HepG2 (cell line): ENCODE measurements around the gene SERPINA3. TPM values are rescaled to one million over a fixed set of nuclear protein-coding genes. Genes with fewer than 3 reads are reported as not detected.

ENCODE experiments used
- ATAC-seq: fragments of 200-7000 bp; cut with Tn5 transposase; 3 replicates; pipeline ENCODE4 v1.9.1; 2020; ENCODE audit warnings: mild to moderate bottlenecking, moderate library complexity
- BruUV-seq: library from RNA; stranded (reverse); fragments of 400-500 nt; replicated peaks from 2 replicates; lab custom pipeline; 2021; lab: Mats Ljungman, UMichigan
- CTCF ChIA-PET: fragments of 300-600 bp; formaldehyde crosslinking; extraction: SDS; loops from one replicate; lab custom pipeline; 2021; ENCODE audit warnings: low total read pairs, inconsistent platforms, low intra/inter-chr PET ratio; lab: Yijun Ruan, JAX
- POLR2A ChIA-PET: fragments of 350-600 bp; sonication (Branson Sonifier 250); formaldehyde crosslinking; loops from one replicate; lab custom pipeline; 2020; ENCODE audit warnings: antibody characterized with exemption, inconsistent platforms; lab: Yijun Ruan, JAX
- DNase-seq: peaks from one replicate; pipeline ENCODE4 v3.0.0-alpha.2; 2015; ENCODE audit warnings: low spot score
- FAIRE-seq: peaks from 3 replicates; lab custom pipeline; 2011; peaks lifted over from hg19 to GRCh38; lab: Jason Lieb, UNC
- H2AFZ ChIP-seq: one replicate; pipeline ENCODE4 v1.6.1; 2011; ENCODE audit warnings: low read length, inconsistent platforms
- H3K27ac ChIP-seq: fragments of 300-600 bp; 3 replicates; pipeline ENCODE4 v1.8.0; 2011; ENCODE audit warnings: mixed run types, mild to moderate bottlenecking, mixed read lengths, low read length, inconsistent platforms; ENCODE audit not compliant: insufficient read depth; ENCODE audit errors: extremely low read length
- H3K27me3 ChIP-seq, 2 experiments: fragments of 200-600 bp in 1 of 2; 2 replicates in 1 of 2; 3 replicates in 1 of 2; pipeline versions ENCODE4 v1.6.0 to v1.8.0; 2011; ENCODE audit warnings: low read length in 2 of 2, mild to moderate bottlenecking in 2 of 2, moderate library complexity in 2 of 2, inconsistent platforms in 1 of 2; ENCODE audit not compliant: insufficient read depth in 2 of 2, control insufficient read depth in 1 of 2
- H3K36me3 ChIP-seq, 2 experiments: fragments of 200-600 bp in 1 of 2; replicated peaks in 1 of 2; 2 replicates in 1 of 2; 3 replicates in 1 of 2; pipeline versions ENCODE4 v1.5.1 to v1.8.0; 2011; ENCODE audit warnings: low read length in 2 of 2, inconsistent platforms in 1 of 2; ENCODE audit not compliant: insufficient read depth in 2 of 2, control insufficient read depth in 1 of 2
- H3K4me1 ChIP-seq: 2 replicates; pipeline ENCODE4 v1.5.1; 2012; ENCODE audit warnings: low read length, inconsistent platforms; ENCODE audit not compliant: insufficient read depth
- H3K4me2 ChIP-seq: 2 replicates; pipeline ENCODE4 v1.6.0; 2011; ENCODE audit warnings: low read depth, low read length, inconsistent platforms
- H3K4me3 ChIP-seq, 3 experiments: fragments of 200-600 bp in 1 of 3; sonication (generic), shearing (Covaris generic) in 1 of 3; replicated peaks in 1 of 3; 2 replicates each; pipeline ENCODE4 v1.5.1; 2011 to 2016; ENCODE audit warnings: low read length in 3 of 3, inconsistent platforms in 2 of 3, low read depth in 2 of 3, mild to moderate bottlenecking in 2 of 3, control low read depth in 1 of 3, mixed read lengths in 1 of 3; ENCODE audit not compliant: insufficient read depth in 1 of 3
- H3K79me2 ChIP-seq: one replicate; pipeline ENCODE4 v1.6.1; 2011; ENCODE audit warnings: low read length, inconsistent platforms; ENCODE audit not compliant: insufficient read depth
- H3K9ac ChIP-seq: 2 replicates; pipeline ENCODE4 v1.6.0; 2011; ENCODE audit warnings: mild to moderate bottlenecking, low read depth, low read length, inconsistent platforms; ENCODE audit not compliant: insufficient read depth
- H3K9me3 ChIP-seq: 2 replicates; pipeline ENCODE4 v1.5.1; 2012; ENCODE audit warnings: mild to moderate bottlenecking, low read length
- H4K20me1 ChIP-seq: 2 replicates; pipeline ENCODE4 v1.6.0; 2011; ENCODE audit warnings: inconsistent platforms, mild to moderate bottlenecking, low read length, moderate library complexity; ENCODE audit not compliant: insufficient read depth
- CENPX ChIP-seq: sonication (generic); formaldehyde crosslinking; IDR thresholded peaks from 2 replicates; pipeline ENCODE4 v1.9.0; 2021; ENCODE audit warnings: mild to moderate bottlenecking, missing genetic modification reagents, moderate library complexity
- FOXO1 ChIP-seq: sonication (generic); formaldehyde crosslinking; IDR thresholded peaks from 2 replicates; pipeline ENCODE4 v1.4.0; 2020; ENCODE audit warnings: missing genetic modification reagents
- HNF4A ChIP-seq: sonication (generic); formaldehyde crosslinking; IDR thresholded peaks from 2 replicates; pipeline ENCODE4 v1.4.0; 2020; ENCODE audit warnings: missing genetic modification reagents
- HOXA9 ChIP-seq: sonication (generic); formaldehyde crosslinking; IDR thresholded peaks from 2 replicates; pipeline ENCODE4 v1.8.1; 2022; ENCODE audit warnings: missing genetic modification reagents, mild to moderate bottlenecking, moderate library complexity, borderline replicate concordance
- KDM4B ChIP-seq: sonication (generic); formaldehyde crosslinking; IDR thresholded peaks from 2 replicates; pipeline ENCODE4 v1.4.0; 2020; ENCODE audit warnings: missing genetic modification reagents
- PHF20 ChIP-seq: sonication (generic); formaldehyde crosslinking; IDR thresholded peaks from 2 replicates; pipeline ENCODE4 v1.5.0; 2020; ENCODE audit warnings: mild to moderate bottlenecking, missing genetic modification reagents
- STAT5B ChIP-seq: sonication (generic); formaldehyde crosslinking; IDR thresholded peaks from 2 replicates; pipeline ENCODE4 v1.4.0; 2020; ENCODE audit warnings: missing genetic modification reagents
- TEAD3 ChIP-seq: optimal IDR thresholded peaks from 2 replicates; pipeline ENCODE3; 2016; ENCODE audit warnings: borderline replicate concordance
- ZBTB7B ChIP-seq: sonication (generic); formaldehyde crosslinking; IDR thresholded peaks from 2 replicates; pipeline ENCODE4 v1.4.0; 2020; ENCODE audit warnings: missing genetic modification reagents
- ZNF451 ChIP-seq: sonication (generic); formaldehyde crosslinking; IDR thresholded peaks from 2 replicates; pipeline ENCODE4 v1.5.0; 2020; ENCODE audit warnings: mild to moderate bottlenecking, missing genetic modification reagents
- WGBS: methylation state at CpG from one replicate; pipeline ENCODE4 v1.1.6; 2017; ENCODE audit warnings: low lambda C conversion rate; 5-methylcytosine and 5-hydroxymethylcytosine counted together
- in situ Hi-C: cut with HindIII; loops from 2 replicates; pipeline ENCODE4 v1.10.0; 2017; ENCODE audit warnings: low pct_unique_long_range_greater_than_20kb; ENCODE audit not compliant: extremely low pct_ligation_motif_present
- intact Hi-C: fragments of 100-400 bp; cut with micrococcal nuclease; formaldehyde crosslinking; loops from one replicate; pipeline ENCODE4 v1.10.0; 2022; ENCODE audit not compliant: unreplicated experiment
- polyA plus RNA-seq, 8 experiments: library from polyadenylated mRNA; depleted of rRNA in 3 of 8; stranded (reverse) in 7 of 8; unstranded in 1 of 8; fragments of >200 nt; fragmentation: Illumina TruSeq in 4 of 8; extraction: Trizol in 4 of 8; gene quantifications; 2 replicates each; pipeline versions ENCODE4 v1.2.1 to v1.2.3, GENCODE V29; 2011 to 2016; ENCODE audit warnings: low read depth in 4 of 8, missing spikeins in 1 of 8, mixed read lengths in 1 of 8; ENCODE audit not compliant: insufficient read depth in 1 of 8
- total RNA-seq, 5 experiments: library from RNA; depleted of rRNA; stranded (reverse); fragments of >200 nt; fragmentation: Illumina TruSeq; extraction: Trizol; gene quantifications; 2 replicates each; pipeline ENCODE4 v1.2.3, GENCODE V29; 2016; ENCODE audit warnings: low read depth in 1 of 5
- TF ChIP-seq, protein P1 (sequence below): sonication (generic); formaldehyde crosslinking; IDR thresholded peaks from 2 replicates; pipeline ENCODE4 v1.5.0; 2020; ENCODE audit warnings: mild to moderate bottlenecking, low read depth, missing genetic modification reagents, borderline replicate concordance

Gene SERPINA3
- total and polyA plus RNA-seq, 2 of the 13 experiments (the other 11 are each of a cell fraction or from before 2014, with no cell fraction given) = 825 to 2,200 TPM

DNA sequence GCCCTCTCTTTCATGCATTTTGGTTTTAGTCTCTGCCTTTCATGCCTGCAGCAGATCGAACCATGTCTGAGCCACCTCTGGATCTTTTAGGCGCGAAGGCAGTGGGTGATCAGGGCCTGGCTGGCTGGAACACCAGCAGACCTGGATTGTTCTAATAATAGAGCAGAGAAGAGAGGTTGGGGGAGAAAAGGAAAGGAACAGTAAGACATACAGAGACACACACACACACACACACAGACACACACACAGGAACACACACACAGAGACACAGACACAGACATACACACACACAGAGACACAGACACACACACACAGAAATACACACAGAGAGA, 38.2 kb downstream of the SERPINA3 start:
- DNase-seq (no peak), ATAC-seq (no peak), FAIRE-seq (no peak)
- in situ Hi-C loops (no loop called here), intact Hi-C loops (no loop called here)
- POLR2A ChIA-PET = no interaction called here
- no peak overlapping the region for H3K4me3 ChIP-seq
- H3K27me3 ChIP-seq = peaks cover 0 to 2% of the 10 kb centered on the region in 2 experiments; a peak in 1 of 5 replicates
- no peak overlapping the region for H3K9ac ChIP-seq
- CTCF ChIA-PET = no interaction called here
- no peaks in the 10 kb centered on the region for H4K20me1 ChIP-seq
- no peak overlapping the region for H3K27ac ChIP-seq
- 86% methylated on average over 3 of the region's 3 CpGs for WGBS
- H3K36me3 ChIP-seq = no peaks in the 10 kb centered on the region
- TF ChIP-seq STAT5B (CRISPR knock-in tag) (no peak), ZBTB7B (CRISPR knock-in tag) (no peak), TEAD3 (no peak), HOXA9 (no peak), CENPX (CRISPR knock-in tag) (no peak), HNF4A (CRISPR knock-in tag) (no peak), PHF20 (CRISPR knock-in tag) (no peak), ZNF451 (CRISPR knock-in tag) (no peak), KDM4B (CRISPR knock-in tag) (no peak), FOXO1 (CRISPR knock-in tag) (no peak)
- TF ChIP-seq, protein P1, sequence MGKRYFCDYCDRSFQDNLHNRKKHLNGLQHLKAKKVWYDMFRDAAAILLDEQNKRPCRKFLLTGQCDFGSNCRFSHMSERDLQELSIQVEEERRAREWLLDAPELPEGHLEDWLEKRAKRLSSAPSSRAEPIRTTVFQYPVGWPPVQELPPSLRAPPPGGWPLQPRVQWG (CRISPR knock-in tag) = no peak
- peaks cover 52% of the 10 kb centered on the region for H3K4me1 ChIP-seq
- no peak overlapping the region for H2AFZ ChIP-seq
- H3K4me2 ChIP-seq = no peak overlapping the region
- H3K9me3 ChIP-seq = peaks cover 15% of the 10 kb centered on the region
- H3K79me2 ChIP-seq = no peaks in the 10 kb centered on the region
- no TSS peak for BruUV-seq
